ENCODE data around the gene USHBP1.

The USHBP1 gene

DNA sequence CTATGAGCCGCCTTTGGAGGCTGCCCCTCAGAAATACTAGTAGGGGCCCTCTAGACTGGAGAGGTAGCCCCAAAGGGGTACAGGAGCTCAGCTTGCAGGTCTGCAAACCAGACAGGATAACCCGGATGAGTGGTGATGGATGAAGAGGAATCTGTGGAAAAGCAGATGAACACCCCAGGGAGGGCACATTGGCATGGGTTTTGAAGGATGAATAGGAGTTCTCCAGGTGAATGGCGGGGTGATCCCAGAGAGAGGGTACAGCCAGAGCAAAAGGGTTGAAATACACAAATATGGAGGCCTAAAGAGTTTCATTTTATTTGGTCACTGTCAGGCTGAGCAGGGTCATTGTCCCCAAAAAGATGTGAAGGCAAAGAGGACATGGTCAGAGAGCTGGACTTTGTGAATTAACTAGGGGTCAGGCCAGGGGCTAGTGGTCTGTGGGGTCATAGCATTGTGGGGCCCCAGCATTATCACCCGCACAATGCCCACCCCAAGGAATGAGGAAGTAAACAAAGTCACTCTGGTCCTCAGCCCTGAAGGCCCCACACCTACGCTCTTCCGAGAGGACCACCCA is 23.6 kb downstream of the USHBP1 start:
- no peak overlapping the region for H3K4me3 ChIP-seq (ENCODE audit: low read depth, low read length)

DNA sequence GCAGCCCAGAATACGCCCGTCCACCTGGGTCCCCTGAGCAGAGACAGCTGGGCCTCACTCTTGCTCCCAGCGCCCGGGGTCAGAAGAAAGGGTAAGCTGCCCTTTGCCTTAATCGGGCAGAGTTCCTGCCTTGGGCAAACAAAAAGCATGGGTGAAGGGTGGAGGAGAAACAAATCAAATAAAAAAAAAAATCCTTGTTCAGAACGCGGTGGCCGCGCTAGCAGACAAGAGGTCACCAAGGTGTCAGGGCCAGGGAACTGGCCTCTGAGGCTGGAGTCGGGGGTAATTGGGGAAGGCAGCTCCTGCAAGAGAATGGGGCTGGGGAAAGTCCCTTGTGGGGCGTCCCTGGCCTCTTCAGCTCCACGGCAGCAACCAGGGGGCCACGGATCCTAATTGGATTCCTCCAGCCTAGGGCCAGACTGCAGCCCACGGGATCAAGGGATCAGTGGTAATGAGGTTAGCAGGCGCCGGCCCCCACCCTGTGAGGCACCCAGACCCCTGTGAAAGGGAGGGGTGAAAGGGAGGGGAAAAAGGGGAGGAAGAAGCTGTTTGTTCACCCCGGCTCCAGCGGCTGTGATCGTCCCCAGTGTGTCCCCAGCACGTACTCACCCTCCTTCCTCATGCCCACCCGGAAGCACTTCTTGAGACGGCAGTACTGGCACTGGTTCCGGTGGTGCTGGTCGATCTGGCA is 24.3 kb downstream of the USHBP1 start:
- no peak overlapping the region for H3K4me3 ChIP-seq (ENCODE audit: low read depth, low read length)

DNA sequence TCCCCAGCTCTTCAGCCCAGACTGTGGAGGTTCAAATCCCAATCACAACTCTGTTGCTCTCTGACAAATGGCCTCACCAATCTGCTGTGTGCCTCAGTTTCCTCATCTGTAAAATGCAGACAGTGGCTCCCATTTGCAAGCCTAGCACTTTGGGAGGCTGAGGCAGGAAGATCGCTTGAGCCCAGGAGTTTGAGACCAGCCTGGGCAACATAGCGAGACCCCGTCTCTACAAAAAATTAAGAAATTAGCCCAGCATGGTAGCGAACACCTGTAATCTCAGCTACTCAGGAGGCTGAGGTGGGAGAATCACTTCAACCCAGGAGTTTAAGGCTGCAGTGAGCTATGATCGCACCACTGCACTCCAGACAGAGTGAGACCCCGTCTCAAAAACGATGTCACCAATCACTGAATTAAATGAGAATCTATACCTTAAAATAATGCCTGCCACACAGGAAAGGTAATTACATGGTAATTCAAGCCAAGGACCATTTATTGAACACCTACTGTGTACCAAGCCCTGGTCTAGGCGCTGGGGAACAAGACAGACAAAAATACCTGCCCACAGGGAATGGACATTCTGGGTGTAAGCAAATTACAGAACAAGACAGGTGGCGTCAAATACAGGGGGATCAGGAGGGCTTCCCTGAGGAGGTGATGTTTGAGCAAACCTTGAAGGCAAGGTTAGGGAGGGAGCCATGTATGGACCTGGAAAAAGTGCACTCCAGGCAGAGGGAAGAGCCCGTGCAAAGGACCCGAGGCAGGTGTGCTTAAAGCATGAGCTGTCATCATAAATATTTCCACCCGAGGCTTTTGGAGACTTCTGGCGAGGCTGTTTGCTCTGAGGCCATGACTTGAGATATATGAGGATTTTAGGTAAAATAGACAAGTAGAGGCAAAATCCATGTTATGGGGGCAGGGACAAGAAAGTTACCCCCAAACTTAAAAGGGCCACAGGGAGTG is 26.5 kb downstream of the USHBP1 start:
- no peak overlapping the region for H3K4me3 ChIP-seq (ENCODE audit: low read depth, low read length)

- no peak overlapping the region for H3K4me3 ChIP-seq (ENCODE audit: low read depth, low read length)
Measured at GRCh38 chr19:17236811-17237543, 27.6 kb downstream of the USHBP1 start.

DNA sequence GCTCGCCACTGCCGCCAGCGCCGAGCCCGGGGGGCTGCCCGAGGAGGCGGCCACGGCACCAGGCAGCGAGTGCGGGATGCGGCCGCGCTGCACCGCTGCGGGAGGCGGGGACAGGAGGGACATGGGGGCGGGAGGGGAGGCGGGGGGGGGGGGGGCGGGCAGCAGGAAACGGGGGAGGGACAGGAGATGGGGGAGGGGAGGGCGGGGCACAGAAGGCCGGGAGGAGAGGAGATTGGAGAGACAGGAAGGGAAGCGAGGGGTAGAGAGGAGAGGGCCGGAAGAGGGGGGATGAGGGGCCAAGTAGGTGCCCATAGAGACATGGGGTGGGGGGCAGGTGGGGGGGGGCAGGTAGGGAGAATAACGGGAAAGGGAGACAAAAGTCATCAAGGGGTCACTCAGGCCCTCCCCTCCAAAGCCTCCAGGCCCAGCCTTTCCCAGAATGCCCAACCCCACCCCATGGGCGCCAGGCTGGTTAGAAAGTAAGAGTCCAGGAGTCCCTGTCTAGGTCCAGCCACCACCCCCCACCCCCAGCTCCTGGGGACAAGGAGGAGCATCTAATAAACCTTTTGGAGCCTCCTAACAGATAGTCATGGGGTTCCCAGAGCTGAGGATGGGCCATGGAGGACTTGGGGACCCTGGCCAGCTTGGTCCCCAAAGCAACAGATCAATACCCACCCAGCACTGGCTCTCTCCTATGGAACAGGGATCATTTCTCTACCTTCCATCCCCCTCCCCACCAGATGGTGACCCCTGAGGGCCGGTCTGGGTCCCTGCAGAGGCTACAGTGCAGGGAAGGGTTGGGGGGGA is 28.4 kb downstream of the USHBP1 start:
- H3K4me3 ChIP-seq (ENCODE audit: low read depth, low read length): peak overlapping the region; percentile 74

- H3K4me3 ChIP-seq (ENCODE audit: low read depth, low read length): peak overlapping the region; percentile 74
Measured at GRCh38 chr19:17235300-17235970, 29.1 kb downstream of the USHBP1 start.

- H3K4me3 ChIP-seq (ENCODE audit: low read depth, low read length): peak overlapping the region; percentile 74
Measured at GRCh38 chr19:17234911-17235299, 29.6 kb downstream of the USHBP1 start.

DNA sequence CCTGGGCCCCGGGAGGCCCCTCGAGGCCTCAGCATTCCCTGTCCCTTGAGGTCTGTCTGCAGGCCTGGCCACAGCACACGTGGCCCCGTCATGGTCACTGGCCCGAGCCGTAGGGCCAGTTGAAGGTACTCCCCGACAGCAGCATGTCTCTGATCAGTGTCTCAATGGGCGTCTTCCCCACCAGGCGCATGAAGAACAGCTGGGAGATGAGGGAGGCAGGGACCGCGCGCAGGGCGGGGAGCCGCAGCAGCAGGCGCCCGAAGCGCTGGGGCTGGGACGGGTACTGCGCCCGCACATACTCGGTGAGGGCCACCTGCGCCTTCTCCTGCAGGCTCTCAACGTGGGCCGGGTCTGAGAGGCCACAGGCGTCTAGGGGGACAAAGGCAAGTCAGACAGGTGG is 32.3 kb downstream of the USHBP1 start:
- no peak overlapping the region for H3K4me3 ChIP-seq (ENCODE audit: low read depth, low read length)

GRCh38 chr19:17229890-17230289 is 34.7 kb downstream of the USHBP1 start:
- H3K4me3 ChIP-seq (ENCODE audit: low read depth, low read length): no peak overlapping the region

- no peak overlapping the region for H3K4me3 ChIP-seq (ENCODE audit: low read depth, low read length)
Measured at GRCh38 chr19:17227798-17228367, 36.7 kb downstream of the USHBP1 start.

- H3K4me3 ChIP-seq (ENCODE audit: low read depth, low read length): peak within 1 kb of the TSS; percentile 47
Measured at GRCh38 chr19:17226002-17226933, 38.3 kb downstream of the USHBP1 start, which contains the start of gene OCEL1. Gene OCEL1, plus strand, starts transcription at chr19:17226226. Its CDS starts 22 bp downstream, at chr19:17226248.

DNA sequence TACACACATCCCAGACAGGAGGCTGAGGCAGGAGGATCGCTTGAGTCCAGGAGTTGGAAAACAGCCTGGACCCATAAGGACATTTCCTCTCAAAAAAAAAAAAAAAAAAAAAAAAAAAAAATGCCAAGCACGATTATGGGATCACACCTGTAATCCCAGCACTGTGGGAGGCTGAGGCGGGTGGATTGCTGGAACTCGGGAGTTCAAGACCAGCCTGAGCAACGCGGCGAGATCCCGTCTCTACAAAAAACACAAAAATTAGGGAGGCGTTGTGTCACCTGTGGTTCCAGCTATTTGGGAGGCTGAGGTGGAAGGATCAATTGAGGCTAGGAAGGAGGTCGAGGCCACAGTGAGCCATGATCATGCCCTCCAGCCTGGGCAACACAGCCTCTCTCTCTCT is 39.5 kb downstream of the USHBP1 start:
- no peak overlapping the region for H3K4me3 ChIP-seq (ENCODE audit: low read depth, low read length)

DNA sequence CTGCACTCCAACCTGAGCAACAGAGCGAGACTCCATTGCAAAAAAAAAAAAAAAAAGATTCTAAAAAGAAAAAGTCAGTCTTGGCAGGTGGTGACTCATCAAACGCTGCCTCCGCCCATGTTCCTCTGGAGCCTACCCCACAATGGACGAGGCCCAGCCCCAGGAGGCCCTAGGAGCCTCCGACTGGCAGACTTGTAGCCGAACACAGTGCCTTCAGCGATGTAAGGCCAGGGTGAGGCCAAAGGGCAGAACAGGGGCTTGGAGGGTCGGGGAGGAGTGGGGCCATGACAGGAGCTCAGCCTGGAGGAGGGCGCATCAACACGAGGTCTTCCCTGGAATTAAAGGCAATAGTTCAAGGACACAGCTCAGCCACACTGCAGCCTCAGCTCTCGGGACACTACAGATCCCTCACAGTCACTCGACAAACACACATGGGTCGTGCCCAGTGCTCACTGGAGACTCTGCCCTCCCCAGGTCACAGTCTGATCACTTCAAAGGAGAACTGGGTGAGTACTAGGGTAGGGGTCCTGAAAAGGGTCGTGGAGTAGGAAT is 44.3 kb downstream of the USHBP1 start:
- no peak overlapping the region for H3K4me3 ChIP-seq (ENCODE audit: low read depth, low read length)

DNA sequence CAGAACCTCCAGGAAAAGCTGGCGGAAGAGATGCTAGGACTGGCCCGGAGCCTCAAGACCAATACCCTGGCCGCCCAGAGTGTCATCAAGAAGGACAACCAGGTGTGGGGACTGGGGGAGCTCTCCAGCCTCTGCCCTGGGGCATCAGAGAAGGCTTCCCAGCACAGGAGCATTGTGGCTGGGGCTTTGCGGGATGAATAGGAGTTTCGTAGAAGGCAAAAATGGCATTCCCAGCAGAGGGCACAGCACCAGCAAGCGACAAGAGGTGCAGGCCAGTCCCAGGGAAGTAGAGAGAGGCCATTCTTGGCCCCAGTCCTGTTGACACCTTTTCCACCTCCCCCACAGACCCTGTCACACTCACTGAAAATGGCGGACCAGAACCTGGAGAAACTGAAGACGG is 45.3 kb downstream of the USHBP1 start:
- H3K4me3 ChIP-seq (ENCODE audit: low read depth, low read length): no peak overlapping the region

DNA sequence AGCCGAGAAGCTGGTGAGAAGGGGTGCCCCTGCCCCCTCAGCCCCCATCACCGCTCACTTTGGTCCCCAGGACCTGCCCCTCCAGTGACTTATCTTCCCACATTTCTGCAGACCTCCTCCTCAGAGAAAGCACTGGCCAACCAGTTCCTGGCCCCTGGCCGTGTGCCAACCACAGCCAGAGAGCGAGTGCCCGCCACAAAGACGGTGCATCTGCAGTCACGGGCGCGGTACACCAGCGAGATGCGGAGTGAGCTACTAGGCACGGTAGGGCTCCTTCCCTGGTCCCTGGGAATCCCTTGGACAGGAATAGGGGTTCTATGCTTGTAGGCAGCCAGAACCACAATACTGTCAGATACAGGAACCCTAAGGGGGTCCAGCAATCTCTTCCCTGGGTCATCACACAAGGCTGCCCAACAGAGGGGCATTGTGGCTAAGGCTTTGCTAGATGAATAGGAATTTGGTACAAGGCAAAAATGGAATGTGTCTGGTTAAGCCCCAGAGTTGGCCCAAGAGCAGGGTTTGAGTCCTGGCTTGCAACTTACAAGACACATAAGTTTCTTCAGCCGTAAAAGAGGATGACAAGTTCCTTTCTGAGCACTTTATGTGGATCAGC is 48.4 kb downstream of the USHBP1 start:
- peak overlapping the region; percentile 10 for H3K4me3 ChIP-seq (ENCODE audit: low read depth, low read length)

DNA sequence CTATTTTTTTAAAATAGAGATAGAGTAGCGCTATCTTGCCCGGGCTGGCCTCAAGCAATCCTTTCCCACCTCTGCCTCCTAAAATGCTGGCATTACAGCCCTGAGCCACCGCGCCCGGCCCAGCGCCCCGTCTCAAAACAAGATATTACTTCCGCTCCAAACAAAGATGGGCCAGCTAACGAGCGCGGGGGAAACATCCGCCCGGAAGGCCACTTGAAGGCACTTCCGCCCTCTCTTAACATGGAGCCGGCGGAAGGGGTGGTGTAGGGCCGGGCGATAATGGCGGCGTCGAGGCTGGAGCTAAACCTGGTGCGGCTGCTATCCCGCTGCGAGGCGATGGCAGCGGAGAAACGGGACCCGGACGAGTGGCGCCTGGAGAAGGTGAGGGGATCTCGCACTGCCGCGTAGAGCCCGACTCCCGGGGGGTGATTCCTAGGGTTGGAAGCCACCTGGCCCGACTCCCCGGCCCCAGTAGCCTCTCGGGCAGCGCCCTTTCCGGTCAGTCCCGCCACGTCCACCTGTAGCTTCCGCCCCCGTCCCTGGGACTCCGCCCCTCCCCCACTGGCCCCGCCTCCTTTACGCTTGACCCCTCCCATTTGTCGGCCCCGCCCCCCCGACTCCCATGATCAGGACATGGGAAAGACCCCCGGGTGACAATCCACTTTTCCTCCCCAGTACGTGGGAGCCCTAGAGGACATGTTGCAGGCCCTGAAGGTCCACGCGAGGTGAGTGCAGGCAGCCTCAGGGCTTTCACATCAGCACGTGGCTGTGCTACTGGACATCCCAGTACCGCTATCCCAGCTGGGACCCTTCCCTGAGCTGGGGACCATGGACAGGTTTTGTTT is 49.2 kb downstream of the USHBP1 start, which contains the start of gene USE1:
TSS of gene USE1 (plus strand) at position 231 of the 845 bp plus-strand sequence. CDS start at position 280, 49 bp downstream.
- peak within 1 kb of the TSS; percentile 89 for H3K4me3 ChIP-seq (ENCODE audit: low read depth, low read length)
